ENCODE results near the gene FMNL2. TPM values are rescaled to one million over a fixed set of nuclear protein-coding genes. Genes with fewer than 3 reads are reported as not detected.

Gene FMNL2
- total RNA-seq, 2 experiments from 2014 or later: 0.05 to 0.21 TPM

DNA sequence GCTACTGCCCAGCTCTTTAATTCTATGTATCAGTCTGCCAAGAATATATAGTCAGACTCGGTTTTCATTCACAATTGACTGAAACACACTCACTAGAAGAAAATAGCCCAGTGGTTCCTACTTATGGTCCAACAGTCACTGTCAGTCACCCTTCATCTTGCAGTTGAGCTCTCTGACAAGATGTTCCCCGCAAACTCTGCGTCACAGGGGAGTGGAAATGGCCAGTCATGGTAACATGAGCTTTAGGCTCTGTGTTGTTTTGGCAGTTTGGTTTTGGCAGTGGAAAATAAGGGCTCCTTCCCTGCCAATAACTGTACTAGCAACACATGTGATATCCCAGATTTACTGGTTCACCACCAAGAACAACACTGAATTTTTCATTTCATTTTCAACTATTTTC lies 259.8 kb downstream of the FMNL2 start:
- Mint-ChIP-seq H3K27me3 (ENCODE audit: low read depth) (no peaks in the 10 kb centered on the region), H3K4me1 (ENCODE audit: low read depth) (peaks cover 10% of the 10 kb centered on the region), H3K36me3 (ENCODE audit: low read depth) (no peaks in the 10 kb centered on the region), H3K27ac (no peak overlapping the region), H3K4me3 (no peak overlapping the region), H3K9me3 (ENCODE audit: insufficient read depth) (no peaks in the 10 kb centered on the region)
- CTCF ChIA-PET: interaction anchor here (0.9 kb wide), 1 partner anchor 17 kb away, joined by 3 read pairs; no protein-coding TSS in a partner anchor
- DNase-seq (no peak), ATAC-seq (no peak)
- POLR2A ChIA-PET: no interaction called here

GRCh38 chr2:152598975-152599759 lies 264.2 kb downstream of the FMNL2 start:
- ATAC-seq: no peak
- no peaks in the 10 kb centered on the region for H3K27me3 Mint-ChIP-seq (ENCODE audit: low read depth)
- peaks cover 11% of the 10 kb centered on the region for H3K4me1 Mint-ChIP-seq (ENCODE audit: low read depth)
- H3K4me3 Mint-ChIP-seq: no peak overlapping the region
- ChIA-PET CTCF (no interaction called here), POLR2A (interaction anchor here (0.8 kb wide), 1 partner anchor 29 kb away, joined by 3 read pairs; no protein-coding TSS in a partner anchor)
- DNase-seq: no peak
- no peaks in the 10 kb centered on the region for H3K9me3 Mint-ChIP-seq (ENCODE audit: insufficient read depth)
- no peaks in the 10 kb centered on the region for H3K36me3 Mint-ChIP-seq (ENCODE audit: low read depth)
- H3K27ac Mint-ChIP-seq: no peak overlapping the region

- H3K9me3 Mint-ChIP-seq (ENCODE audit: insufficient read depth): no peaks in the 10 kb centered on the region
- no peak for ATAC-seq
- CTCF ChIA-PET: interaction anchor here (1.3 kb wide), 1 partner anchor 12 kb away, joined by 3 read pairs; no protein-coding TSS in a partner anchor
Observed at GRCh38 chr2:152600051-152600657, 265.2 kb downstream of the FMNL2 start.

DNA sequence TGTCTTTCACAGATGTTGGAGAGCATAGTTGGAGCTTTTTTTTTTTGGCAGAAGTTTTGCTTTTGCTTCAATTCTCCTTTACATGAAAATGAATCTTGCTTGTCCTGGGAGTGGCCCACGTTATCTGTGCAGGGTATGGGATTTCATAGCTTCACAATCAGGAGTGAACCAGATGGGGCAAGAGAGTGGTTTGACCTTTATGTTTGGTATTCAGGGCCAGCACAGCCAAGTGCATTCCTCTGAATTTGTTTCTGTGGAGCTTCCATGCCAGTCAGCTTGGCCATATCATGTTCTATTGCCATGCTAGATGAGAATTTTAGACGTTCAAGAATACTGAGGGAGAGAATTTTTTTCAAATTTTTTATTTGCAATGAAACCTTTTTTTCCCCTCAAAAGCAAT lies 265.7 kb downstream of the FMNL2 start:
- no peak for DNase-seq
- Mint-ChIP-seq H3K27me3 (ENCODE audit: low read depth) (no peaks in the 10 kb centered on the region), H3K4me3 (no peak overlapping the region), H3K9me3 (ENCODE audit: insufficient read depth) (no peaks in the 10 kb centered on the region), H3K27ac (no peak overlapping the region), H3K4me1 (ENCODE audit: low read depth) (peaks cover 6% of the 10 kb centered on the region), H3K36me3 (ENCODE audit: low read depth) (no peaks in the 10 kb centered on the region)
- ChIA-PET POLR2A (no interaction called here), CTCF (interaction anchor here (1.3 kb wide), 1 partner anchor 11 kb away, joined by 3 read pairs; no protein-coding TSS in a partner anchor)
- no peak for ATAC-seq

More at GRCh38 chr2:152600051-152600657, 265.2 kb downstream of the FMNL2 start:
- H3K4me1 Mint-ChIP-seq (ENCODE audit: low read depth): peaks cover 6% of the 10 kb centered on the region
- no peaks in the 10 kb centered on the region for H3K27me3 Mint-ChIP-seq (ENCODE audit: low read depth)
- no peaks in the 10 kb centered on the region for H3K36me3 Mint-ChIP-seq (ENCODE audit: low read depth)
- POLR2A ChIA-PET: no interaction called here
- no peak overlapping the region for H3K4me3 Mint-ChIP-seq
- no peak for DNase-seq
- H3K27ac Mint-ChIP-seq: no peak overlapping the region

- no peak overlapping the region for H3K27ac Mint-ChIP-seq
- H3K27me3 Mint-ChIP-seq (ENCODE audit: low read depth): no peaks in the 10 kb centered on the region
- ATAC-seq (no peak), DNase-seq (no peak)
- H3K9me3 Mint-ChIP-seq (ENCODE audit: insufficient read depth): no peaks in the 10 kb centered on the region
- POLR2A ChIA-PET: no interaction called here
- H3K36me3 Mint-ChIP-seq (ENCODE audit: low read depth): no peaks in the 10 kb centered on the region
- H3K4me1 Mint-ChIP-seq (ENCODE audit: low read depth): peaks cover 6% of the 10 kb centered on the region
- CTCF ChIA-PET: interaction anchor here (1.1 kb wide), 1 partner anchor 33 kb away, joined by 4 read pairs; no protein-coding TSS in a partner anchor
- H3K4me3 Mint-ChIP-seq: no peak overlapping the region
Observed at GRCh38 chr2:152602750-152603149, 267.8 kb downstream of the FMNL2 start.

GRCh38 chr2:152603166-152603565 lies 268.2 kb downstream of the FMNL2 start:
- CTCF ChIA-PET: no interaction called here

DNA sequence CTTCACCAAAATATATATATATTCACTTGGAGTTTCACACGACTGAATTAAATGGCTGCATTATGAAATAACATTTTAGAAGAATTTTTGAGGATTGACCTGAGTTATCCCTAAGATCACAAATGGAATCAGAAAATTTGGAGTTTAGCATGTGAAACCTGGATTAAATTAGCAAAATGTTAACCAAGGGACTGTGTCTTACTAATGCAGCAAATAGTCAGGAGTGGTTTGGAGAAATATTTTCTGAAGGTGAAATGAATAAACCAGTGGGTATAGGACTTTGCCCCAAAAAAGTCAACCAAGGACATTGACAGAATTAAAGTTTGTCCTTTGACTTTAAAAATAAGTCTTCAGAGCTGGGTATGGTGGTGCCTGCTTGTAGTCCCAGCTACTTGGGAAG lies 271.1 kb downstream of the FMNL2 start:
- ATAC-seq: no peak
- DNase-seq: no peak
- H3K27ac Mint-ChIP-seq: no peak overlapping the region
- H3K4me3 Mint-ChIP-seq: no peak overlapping the region
- H3K36me3 Mint-ChIP-seq (ENCODE audit: low read depth): no peaks in the 10 kb centered on the region
- H3K9me3 Mint-ChIP-seq (ENCODE audit: insufficient read depth): no peaks in the 10 kb centered on the region
- peaks cover 6% of the 10 kb centered on the region for H3K4me1 Mint-ChIP-seq (ENCODE audit: low read depth)
- CTCF ChIA-PET: no interaction called here
- POLR2A ChIA-PET: no interaction called here
- H3K27me3 Mint-ChIP-seq (ENCODE audit: low read depth): peaks cover 3% of the 10 kb centered on the region

More at GRCh38 chr2:152603166-152603565, 268.2 kb downstream of the FMNL2 start:
- ATAC-seq (no peak), DNase-seq (no peak)
- H3K4me3 Mint-ChIP-seq: no peak overlapping the region
- H3K27me3 Mint-ChIP-seq (ENCODE audit: low read depth): no peaks in the 10 kb centered on the region
- H3K36me3 Mint-ChIP-seq (ENCODE audit: low read depth): no peaks in the 10 kb centered on the region
- no peak overlapping the region for H3K27ac Mint-ChIP-seq
- H3K4me1 Mint-ChIP-seq (ENCODE audit: low read depth): peaks cover 6% of the 10 kb centered on the region
- no peaks in the 10 kb centered on the region for H3K9me3 Mint-ChIP-seq (ENCODE audit: insufficient read depth)
- POLR2A ChIA-PET: no interaction called here

DNA sequence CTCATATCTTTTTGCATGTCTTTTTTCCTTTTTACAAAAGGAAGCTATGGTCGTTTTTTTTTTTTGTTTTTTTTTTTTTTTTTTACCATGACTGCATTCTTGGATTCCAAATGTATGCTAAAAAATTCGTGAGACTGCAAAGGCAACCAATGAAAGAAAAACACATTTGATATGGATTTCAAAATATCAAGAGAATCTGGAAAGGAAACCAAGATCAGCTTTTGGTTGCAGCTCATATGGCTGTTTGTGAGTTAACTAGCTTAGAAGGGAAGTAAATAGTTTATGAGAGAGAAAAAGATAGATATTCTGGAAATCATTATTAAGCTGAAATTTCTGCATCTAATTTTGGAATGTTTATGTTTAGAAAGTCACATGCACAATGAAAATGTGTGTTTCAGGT lies 272.0 kb downstream of the FMNL2 start:
- DNase-seq (no peak), ATAC-seq (no peak)
- POLR2A ChIA-PET: no interaction called here
- Mint-ChIP-seq H3K4me3 (no peak overlapping the region), H3K27me3 (ENCODE audit: low read depth) (peaks cover 3% of the 10 kb centered on the region), H3K4me1 (ENCODE audit: low read depth) (peaks cover 13% of the 10 kb centered on the region), H3K9me3 (ENCODE audit: insufficient read depth) (no peaks in the 10 kb centered on the region), H3K36me3 (ENCODE audit: low read depth) (no peaks in the 10 kb centered on the region), H3K27ac (no peak overlapping the region)
- CTCF ChIA-PET: no interaction called here

DNA sequence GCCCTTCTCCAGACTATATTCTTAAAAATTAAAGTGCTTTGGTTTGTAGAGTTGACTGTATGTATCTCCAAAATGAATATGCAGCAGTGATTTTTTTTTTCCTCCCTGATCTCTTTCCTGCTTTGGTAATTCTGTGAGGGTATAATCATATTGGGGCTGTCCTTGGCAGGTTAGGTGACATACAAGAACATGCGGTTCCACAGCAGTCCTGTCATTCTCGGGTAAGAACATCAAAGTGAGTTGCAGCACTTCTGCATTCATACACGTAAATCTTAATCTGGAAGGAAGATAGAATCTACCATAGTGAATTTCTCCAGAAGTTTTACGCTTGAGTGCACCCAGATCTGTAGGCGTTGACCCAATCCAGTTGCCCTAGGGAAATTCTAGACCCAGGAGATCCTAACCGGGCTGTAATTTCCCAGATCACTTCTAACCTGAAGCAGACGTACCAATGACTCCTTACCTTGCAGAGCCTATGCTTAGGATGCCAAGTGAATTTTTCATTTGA lies 272.9 kb downstream of the FMNL2 start:
- Mint-ChIP-seq H3K4me3 (no peak overlapping the region), H3K27ac (no peak overlapping the region), H3K36me3 (ENCODE audit: low read depth) (no peaks in the 10 kb centered on the region), H3K4me1 (ENCODE audit: low read depth) (peaks cover 19% of the 10 kb centered on the region), H3K27me3 (ENCODE audit: low read depth) (peaks cover 3% of the 10 kb centered on the region), H3K9me3 (ENCODE audit: insufficient read depth) (no peaks in the 10 kb centered on the region)
- CTCF ChIA-PET: no interaction called here
- ATAC-seq (no peak), DNase-seq (no peak)
- POLR2A ChIA-PET: no interaction called here

DNA sequence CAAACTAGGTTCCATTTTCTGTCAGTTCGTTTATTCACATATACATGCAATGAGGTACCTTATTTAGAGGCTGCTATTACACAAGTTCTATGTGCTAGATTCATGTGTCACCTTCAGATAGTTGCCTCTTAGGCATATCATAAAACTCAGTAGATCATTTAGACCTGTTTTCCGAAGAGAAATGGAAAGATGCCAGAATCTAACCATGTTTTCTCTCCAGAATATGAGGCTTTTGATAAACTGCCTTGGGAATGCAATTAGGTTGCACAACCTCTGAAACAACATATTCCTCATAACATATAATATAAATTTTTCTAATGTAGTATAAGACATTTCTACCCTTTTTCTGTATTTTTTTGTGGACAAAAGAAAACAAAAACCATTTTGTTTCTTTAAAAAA lies 274.2 kb downstream of the FMNL2 start:
- H3K4me3 Mint-ChIP-seq: no peak overlapping the region
- no peak overlapping the region for H3K27ac Mint-ChIP-seq
- no peaks in the 10 kb centered on the region for H3K36me3 Mint-ChIP-seq (ENCODE audit: low read depth)
- no peak for DNase-seq
- ChIA-PET POLR2A (no interaction called here), CTCF (no interaction called here)
- H3K4me1 Mint-ChIP-seq (ENCODE audit: low read depth): peaks cover 22% of the 10 kb centered on the region
- H3K9me3 Mint-ChIP-seq (ENCODE audit: insufficient read depth): no peaks in the 10 kb centered on the region
- H3K27me3 Mint-ChIP-seq (ENCODE audit: low read depth): peaks cover 3% of the 10 kb centered on the region
- no peak for ATAC-seq

- H3K4me1 Mint-ChIP-seq (ENCODE audit: low read depth): peaks cover 22% of the 10 kb centered on the region
- no peaks in the 10 kb centered on the region for H3K36me3 Mint-ChIP-seq (ENCODE audit: low read depth)
- H3K4me3 Mint-ChIP-seq: no peak overlapping the region
- H3K27me3 Mint-ChIP-seq (ENCODE audit: low read depth): peaks cover 3% of the 10 kb centered on the region
- no peak for DNase-seq
- POLR2A ChIA-PET: no interaction called here
- CTCF ChIA-PET: no interaction called here
- H3K9me3 Mint-ChIP-seq (ENCODE audit: insufficient read depth): no peaks in the 10 kb centered on the region
- H3K27ac Mint-ChIP-seq: no peak overlapping the region
- no peak for ATAC-seq
Observed at GRCh38 chr2:152609699-152610098, 274.7 kb downstream of the FMNL2 start.

- Mint-ChIP-seq H3K4me1 (ENCODE audit: low read depth) (peaks cover 22% of the 10 kb centered on the region), H3K9me3 (ENCODE audit: insufficient read depth) (no peaks in the 10 kb centered on the region), H3K4me3 (peak overlapping the region; percentile 3), H3K27ac (peak overlapping the region; percentile 50), H3K27me3 (ENCODE audit: low read depth) (peaks cover 3% of the 10 kb centered on the region), H3K36me3 (ENCODE audit: low read depth) (no peaks in the 10 kb centered on the region)
- peak; percentile 63 for ATAC-seq
- no peak for DNase-seq
- ChIA-PET POLR2A (no interaction called here), CTCF (interaction anchor here (0.7 to 1.3 kb wide), 4 partner anchors 11 to 24 kb away, joined by 3 to 7 read pairs (median 5); no protein-coding TSS in a partner anchor)
Observed at GRCh38 chr2:152611458-152612231, 276.7 kb downstream of the FMNL2 start.
